ENCODE results near the gene GABBR2. TPM values are rescaled to one million over a fixed set of nuclear protein-coding genes. Genes with fewer than 3 reads are reported as not detected.
A peak's percentile ranks its signal among the peaks of the same experiment; 100 is the strongest.

The GABBR2 gene
- total RNA-seq (2021; fragmentation: NEBNext Ultra II Directional; extraction: Animal tissue kit (Norgen Biotek cat#: 25700)) (1.2 and 1.5 TPM in 2 replicates), polyA plus RNA-seq (2011; rRNA removed) (0.50 and 0.52 TPM in 2 replicates), polyA minus RNA-seq (2011; rRNA and poly(A)+ RNA removed) (1.7 and 3.6 TPM in 2 replicates)
- 0.37 TPM for polyA plus RNA-seq (2011; cell fraction: cytosol; rRNA removed)
- 2.0 TPM for polyA plus RNA-seq (2011; cell fraction: nucleus; rRNA removed)
- 0.62 to 1.3 TPM (median 1.3 TPM) in 4 replicates for polyA plus RNA-seq (2012, experiment 1 of 2)
- 0.37 TPM for polyA plus RNA-seq (2012, experiment 2 of 2)
- 1.6 TPM for polyA plus RNA-seq (2013, experiment 1 of 2)
- polyA plus RNA-seq (2013, experiment 2 of 2): 1.8 TPM
- polyA minus RNA-seq (2011; cell fraction: cytosol; rRNA and poly(A)+ RNA removed): 1.5 TPM
- 0.90 TPM for polyA minus RNA-seq (2011; cell fraction: nucleus; rRNA and poly(A)+ RNA removed)
- long read RNA-seq, experiment 1, partial matches to known transcripts: 0 of 1 reads
- long read RNA-seq, experiment 1, other reads (novel, unspliced or antisense): 1 of 1 reads
- long read RNA-seq, experiment 2: 0 reads

DNA sequence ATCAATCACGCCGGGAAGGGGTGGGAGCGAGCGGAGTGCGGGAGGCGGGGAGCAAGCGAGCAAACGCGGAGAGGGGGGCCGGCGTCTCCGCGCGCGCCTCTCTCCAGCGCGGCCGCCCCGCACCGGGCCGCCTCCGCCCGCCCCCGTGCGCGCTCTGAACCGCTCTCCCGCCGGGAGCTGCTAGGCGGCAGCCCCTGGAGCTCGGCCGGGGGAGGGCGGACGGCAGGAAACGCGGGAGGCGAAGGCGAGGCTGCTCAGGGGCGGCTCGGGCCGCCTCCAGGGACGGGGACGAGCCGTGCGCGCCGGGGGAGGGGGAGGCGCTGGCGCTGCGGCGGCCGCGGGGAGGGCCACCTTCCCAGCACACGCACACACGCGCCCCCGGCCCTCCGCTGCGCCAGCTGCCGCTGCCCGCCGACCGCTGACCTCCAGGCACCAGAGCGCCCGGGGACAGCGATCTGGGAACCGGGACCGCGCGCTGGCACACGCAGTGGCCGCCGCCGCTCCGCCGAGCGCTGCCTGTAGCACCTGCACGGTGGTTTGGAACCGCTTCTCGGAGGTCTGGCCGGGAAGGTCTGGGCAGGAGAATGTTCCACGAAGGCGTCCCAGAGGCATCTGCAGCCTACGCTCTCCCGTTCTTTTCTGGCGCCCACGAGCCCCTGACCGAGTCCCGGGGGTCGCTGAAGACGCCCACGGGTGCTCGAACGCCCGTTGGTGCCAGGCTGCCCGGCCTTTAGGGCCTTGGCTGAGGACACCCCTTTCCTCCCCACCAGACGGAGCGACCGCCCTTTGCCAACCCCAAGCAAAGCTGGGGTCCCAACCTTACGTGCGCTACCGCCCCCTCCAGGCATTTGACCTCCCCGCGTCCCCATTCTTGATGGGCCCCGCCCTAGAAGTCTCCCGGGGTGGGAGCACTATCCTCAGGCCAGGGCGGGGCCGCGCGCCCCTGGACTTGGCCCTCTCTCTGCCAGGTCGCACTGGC, at the start of gene GABBR2:
TSS of gene GABBR2 (minus strand) at position 3 of the 979 bp plus-strand sequence. CDS start 198 bp downstream, outside the sequence.
- Histone ChIP-seq H3K9ac (replicated peaks in 1 of 4; ENCODE audit: extremely low read depth in 1 of 4, low read depth in 3 of 4, low read length in 3 of 4) (peak within 1 kb of the TSS in 1 of 4 experiments; percentile 66; a peak in 1 of 7 replicates), H3K14ac (ENCODE audit: insufficient read length) (no peak within 1 kb of the TSS), H3K23ac (ENCODE audit: insufficient read length) (no peak within 1 kb of the TSS), H4K20me1 (replicated peaks in 1 of 2; ENCODE audit: control insufficient read depth in 1 of 2, insufficient read depth in 2 of 2, low read length in 2 of 2) (peaks cover 0 to 8% of the 10 kb centered on the region in 2 experiments), H2AFZ (ENCODE audit: low read length) (0 out of 2 replicates have a peak within 1 kb of the TSS, but pooled peaks have one; percentile 34), H3K27ac (ENCODE audit: low read depth, low read length) (no peak within 1 kb of the TSS), H3K27me3 (replicated peaks in 1 of 4; ENCODE audit: control insufficient read depth in 3 of 4, extremely low read depth in 1 of 4, insufficient read depth in 3 of 4, low read length in 3 of 4) (peaks cover 44 to 70% (median 61%) of the 10 kb centered on the region in 4 experiments), H3K18ac (ENCODE audit: extremely low read depth, low read length) (no peak within 1 kb of the TSS), H3K79me1 (ENCODE audit: low read depth, low read length) (no peaks in the 10 kb centered on the region), H3K4me2 (ENCODE audit: insufficient read depth in 1 of 2, low read depth in 2 of 2, low read length in 2 of 2) (peak within 1 kb of the TSS; percentile 38 to 92), H4K91ac (replicated peaks; ENCODE audit: insufficient read length, low read length) (no peak within 1 kb of the TSS), H4K8ac (ENCODE audit: extremely low read depth, insufficient read depth, low read length) (peak within 1 kb of the TSS; percentile 91), H3K36me3 (ENCODE audit: control insufficient read depth in 2 of 4, insufficient read depth in 4 of 4, low read length in 3 of 4) (peaks cover 0 to 4% (median 0%) of the 10 kb centered on the region in 4 experiments; a peak in 1 of 8 replicates), H2BK12ac (ENCODE audit: low read depth, low read length) (no peak within 1 kb of the TSS), H3K4me3 (ENCODE audit: extremely low read depth in 1 of 4, insufficient read depth in 2 of 4, low read depth in 3 of 4, low read length in 4 of 4) (peak within 1 kb of the TSS; percentile 31 to 61 (median 45)), H3K9me3 (ENCODE audit: insufficient read depth in 2 of 2, low read depth in 1 of 2, low read length in 1 of 2) (no peaks in the 10 kb centered on the region), H3K4me1 (replicated peaks in 1 of 4; ENCODE audit: control insufficient read depth in 3 of 4, insufficient read depth in 4 of 4, low read length in 3 of 4) (peaks cover 0 to 11% (median 5%) of the 10 kb centered on the region in 4 experiments; a peak in 5 of 7 replicates), H3K56ac (replicated peaks; ENCODE audit: insufficient read length, low read depth, low read length) (no peak within 1 kb of the TSS), H2BK120ac (replicated peaks; ENCODE audit: low read depth, low read length) (no peak within 1 kb of the TSS), H3K23me2 (ENCODE audit: low read depth, low read length) (peaks cover 16% of the 10 kb centered on the region; the same call in 1 of the 2 replicates), H2BK15ac (ENCODE audit: low read length) (no peak within 1 kb of the TSS), H2BK20ac (ENCODE audit: low read length) (no peak within 1 kb of the TSS), H3K4ac (replicated peaks; ENCODE audit: insufficient read length, low read depth, low read length) (no peak within 1 kb of the TSS), H2BK5ac (ENCODE audit: low read depth, low read length) (no peak within 1 kb of the TSS), H4K5ac (ENCODE audit: insufficient read length, low read depth, low read length) (no peak within 1 kb of the TSS), H2AK5ac (ENCODE audit: low read depth, low read length) (no peak within 1 kb of the TSS), H3K79me2 (ENCODE audit: control insufficient read depth in 1 of 2, insufficient read depth in 2 of 2, low read length in 2 of 2) (no peaks in the 10 kb centered on the region)
- ChIA-PET CTCF (ENCODE audit: partially characterized antibody) (interaction anchor here (0.6 to 1.2 kb wide), 6 partner anchors 8 to 207 kb away, joined by 3 to 4 read pairs (median 3); no protein-coding TSS in a partner anchor), POLR2A (ENCODE audit: partially characterized antibody) (no interaction called here)
- FAIRE-seq (no peak), DNase-seq (ENCODE audit: low read depth in 1 of 2, low spot score in 2 of 2) (peak in 1 of 2 experiments; percentile 67)
- 5% methylated on average over 45 of the region's 111 CpGs; no CpG with 5 or more reads in 1 of the 2 experiments for WGBS, 2 experiments (ENCODE audit: extremely low coverage in 1 of 2, insufficient coverage in 1 of 2, insufficient read length in 1 of 2, insufficient replicate concordance in 2 of 2, low coverage in 1 of 2, low lambda C conversion rate in 2 of 2, missing lambda C conversion rate in 1 of 2)
- TF ChIP-seq KDM4A (IDR thresholded peaks at IDR 0.05; ENCODE audit: low read depth, low read length, severe bottlenecking) (peak; percentile 43), EP300 (IDR thresholded peaks at IDR 0.05; ENCODE audit: borderline replicate concordance in 1 of 2, low read depth in 2 of 2, low read length in 2 of 2) (no peak), JUN (IDR thresholded peaks at IDR 0.05; ENCODE audit: low read depth, low read length) (no peak), HDAC2 (IDR thresholded peaks at IDR 0.05; ENCODE audit: borderline replicate concordance in 1 of 2, low read depth in 2 of 2, low read length in 2 of 2) (no peak), RAD21 (IDR thresholded peaks at IDR 0.05 in 1 of 2, conservative IDR thresholded peaks at IDR 0.05 in 1 of 2; ENCODE audit: low read depth in 2 of 2, low read length in 2 of 2) (peak; percentile 36 to 48), TEAD4 (IDR thresholded peaks at IDR 0.05; ENCODE audit: low read depth, low read length) (no peak), SRF (IDR thresholded peaks at IDR 0.05; ENCODE audit: low read depth, low read length) (no peak)

Data from H1 (cell line).